Mesenchymal stem cell (in vitro differentiated cells and primary cell): ENCODE measurements around the gene SEMA4G.
A peak's percentile ranks its signal among the peaks of the same experiment; 100 is the strongest.

Source experiments
- DNase-seq: peaks from one replicate; pipeline ENCODE4 v3.0.0-alpha.2; 2013
- H2AFZ ChIP-seq: one replicate; pipeline ENCODE4 v1.6.1; 2013; ENCODE audit warnings: low read depth, mild to moderate bottlenecking, control low read depth, inconsistent platforms, low read length, moderate library complexity
- H2AK5ac ChIP-seq: 2 replicates; pipeline ENCODE4 v1.6.1; 2013; ENCODE audit warnings: low read length, moderate library complexity, mild to moderate bottlenecking, inconsistent platforms; ENCODE audit not compliant: severe bottlenecking
- H2BK120ac ChIP-seq: one replicate; pipeline ENCODE4 v1.6.1; 2013; ENCODE audit warnings: low read depth, mild to moderate bottlenecking, inconsistent platforms, low read length, moderate library complexity
- H2BK12ac ChIP-seq, 2 experiments: one replicate each; pipeline ENCODE4 v1.6.1; 2013; ENCODE audit warnings: inconsistent platforms in 2 of 2, low read length in 2 of 2, mild to moderate bottlenecking in 2 of 2, moderate library complexity in 2 of 2, control low read depth in 1 of 2
- H2BK15ac ChIP-seq: one replicate; pipeline ENCODE4 v1.6.1; 2013; ENCODE audit warnings: mild to moderate bottlenecking, low read depth, inconsistent platforms; ENCODE audit not compliant: poor library complexity, severe bottlenecking
- H2BK5ac ChIP-seq: 2 replicates; pipeline ENCODE4 v1.6.1; 2013; ENCODE audit warnings: low read depth, mild to moderate bottlenecking, low read length, control low read depth, inconsistent platforms; ENCODE audit not compliant: poor library complexity, severe bottlenecking
- H3K14ac ChIP-seq, 2 experiments: one replicate each; pipeline ENCODE4 v1.6.1; 2013; ENCODE audit warnings: inconsistent platforms in 2 of 2, low read length in 2 of 2, control low read depth in 1 of 2, mild to moderate bottlenecking in 1 of 2, moderate library complexity in 1 of 2
- H3K18ac ChIP-seq, 2 experiments: one replicate each; pipeline ENCODE4 v1.6.1; 2013; ENCODE audit warnings: inconsistent platforms in 2 of 2, low read length in 2 of 2, control low read depth in 1 of 2, low read depth in 1 of 2, mild to moderate bottlenecking in 1 of 2
- H3K23ac ChIP-seq, 2 experiments: one replicate each; pipeline ENCODE4 v1.6.1; 2013; ENCODE audit warnings: inconsistent platforms in 2 of 2, low read length in 2 of 2, mild to moderate bottlenecking in 2 of 2, moderate library complexity in 2 of 2, control low read depth in 1 of 2
- H3K27ac ChIP-seq: 2 replicates; pipeline ENCODE4 v1.5.1; 2013; ENCODE audit warnings: mild to moderate bottlenecking, moderate library complexity, low read length, control low read depth, inconsistent platforms; ENCODE audit not compliant: poor library complexity, severe bottlenecking
- H3K27me3 ChIP-seq, 2 experiments: 2 replicates each; pipeline versions ENCODE4 v1.6.1 to v1.7.0; 2013; ENCODE audit warnings: low read length in 2 of 2, mild to moderate bottlenecking in 2 of 2, moderate library complexity in 2 of 2, control low read depth in 1 of 2, inconsistent platforms in 1 of 2; ENCODE audit not compliant: control insufficient read depth in 1 of 2, insufficient read depth in 1 of 2
- H3K36me3 ChIP-seq, 2 experiments: 2 replicates each; pipeline versions ENCODE4 v1.6.1 to v1.7.0; 2013; ENCODE audit warnings: low read length in 2 of 2, control low read depth in 1 of 2, inconsistent platforms in 1 of 2, low read depth in 1 of 2, mild to moderate bottlenecking in 1 of 2; ENCODE audit not compliant: insufficient read depth in 2 of 2, control insufficient read depth in 1 of 2
- H3K4ac ChIP-seq, 2 experiments: one replicate each; pipeline ENCODE4 v1.6.1; 2013; ENCODE audit warnings: inconsistent platforms in 2 of 2, low read length in 2 of 2, mild to moderate bottlenecking in 2 of 2, moderate library complexity in 2 of 2, control low read depth in 1 of 2, low read depth in 1 of 2
- H3K4me1 ChIP-seq: 2 replicates; pipeline ENCODE4 v1.6.1; 2013; ENCODE audit warnings: low read depth, low read length, control low read depth; ENCODE audit not compliant: control insufficient read depth, insufficient read depth
- H3K4me2 ChIP-seq: 2 replicates; pipeline ENCODE4 v1.6.1; 2013; ENCODE audit warnings: low read length, mild to moderate bottlenecking, inconsistent platforms; ENCODE audit not compliant: poor library complexity, severe bottlenecking
- H3K4me3 ChIP-seq, 2 experiments: 2 replicates each; pipeline versions ENCODE4 v1.5.1 to v1.7.0; 2013; ENCODE audit warnings: low read length in 2 of 2, mild to moderate bottlenecking in 2 of 2, control low read depth in 1 of 2, low read depth in 1 of 2; ENCODE audit not compliant: insufficient read depth in 1 of 2
- H3K79me1 ChIP-seq: replicated peaks from 2 replicates; pipeline ENCODE4 v1.6.1; 2013; ENCODE audit warnings: mild to moderate bottlenecking, control low read depth, low read length, inconsistent platforms; ENCODE audit not compliant: poor library complexity, severe bottlenecking
- H3K9ac ChIP-seq: 2 replicates; pipeline ENCODE4 v1.7.0; 2013; ENCODE audit warnings: mild to moderate bottlenecking, low read length, moderate library complexity
- H3K9me3 ChIP-seq: 2 replicates; pipeline ENCODE4 v1.7.0; 2013; ENCODE audit warnings: mild to moderate bottlenecking, low read length; ENCODE audit not compliant: control insufficient read depth
- H4K8ac ChIP-seq: one replicate; pipeline ENCODE4 v1.6.1; 2013; ENCODE audit warnings: inconsistent platforms, mild to moderate bottlenecking, low read length, moderate library complexity
- H4K91ac ChIP-seq: one replicate; pipeline ENCODE4 v1.6.1; 2013; ENCODE audit warnings: mild to moderate bottlenecking, low read length, inconsistent platforms
- WGBS: methylation state at CpG from one replicate; pipeline ENCODE4 v1.1.7; 2013; ENCODE audit warnings: mixed read lengths; 5-methylcytosine and 5-hydroxymethylcytosine counted together

The SEMA4G gene

GRCh38 chr10:101014230-101014884 lies 45.1 kb downstream of the SEMA4G start:
- no peaks in the 10 kb centered on the region for H3K9me3 ChIP-seq
- H3K18ac ChIP-seq = peak overlapping the region in 1 of 2 experiments; percentile 32
- H2AFZ ChIP-seq = no peak overlapping the region
- DNase-seq = peak; percentile 76
- H3K23ac ChIP-seq = no peak overlapping the region
- peak overlapping the region; percentile 57 for H4K8ac ChIP-seq
- no peak overlapping the region for H2BK120ac ChIP-seq
- H3K4ac ChIP-seq = peak overlapping the region in 1 of 2 experiments; percentile 10
- peaks cover 33% of the 10 kb centered on the region for H3K4me1 ChIP-seq
- no peaks in the 10 kb centered on the region for H3K36me3 ChIP-seq
- WGBS = 26% methylated on average over 11 of the region's 11 CpGs
- peak overlapping the region; percentile 54 for H2BK15ac ChIP-seq
- peak overlapping the region in 1 of 2 experiments; percentile 24 for H2BK12ac ChIP-seq
- H4K91ac ChIP-seq = no peak overlapping the region
- H2AK5ac ChIP-seq = no peak overlapping the region
- H3K4me3 ChIP-seq = no peak overlapping the region
- H3K27ac ChIP-seq = no peak overlapping the region
- H3K79me1 ChIP-seq = no peaks in the 10 kb centered on the region
- no peak overlapping the region for H2BK5ac ChIP-seq
- peak overlapping the region; percentile 65 for H3K9ac ChIP-seq
- no peaks in the 10 kb centered on the region for H3K27me3 ChIP-seq
- H3K4me2 ChIP-seq = no peak overlapping the region
- H3K14ac ChIP-seq = no peak overlapping the region

- H3K14ac ChIP-seq = no peak overlapping the region
- peak overlapping the region; percentile 65 for H3K9ac ChIP-seq
- no peak overlapping the region for H2BK15ac ChIP-seq
- no peak overlapping the region for H3K4me3 ChIP-seq
- no peak overlapping the region for H2AK5ac ChIP-seq
- peak overlapping the region in 1 of 2 experiments; percentile 9 for H3K4ac ChIP-seq
- H4K91ac ChIP-seq = no peak overlapping the region
- H3K23ac ChIP-seq = no peak overlapping the region
- DNase-seq = peak; percentile 96
- H2BK120ac ChIP-seq = no peak overlapping the region
- no peaks in the 10 kb centered on the region for H3K36me3 ChIP-seq
- no peak overlapping the region for H2AFZ ChIP-seq
- H3K27ac ChIP-seq = no peak overlapping the region
- H3K4me2 ChIP-seq = no peak overlapping the region
- H3K27me3 ChIP-seq = no peaks in the 10 kb centered on the region
- peak overlapping the region in 1 of 2 experiments; percentile 65 for H2BK12ac ChIP-seq
- H3K18ac ChIP-seq = peak overlapping the region in 1 of 2 experiments; percentile 25
- peaks cover 33% of the 10 kb centered on the region for H3K4me1 ChIP-seq
- H3K79me1 ChIP-seq = no peaks in the 10 kb centered on the region
- WGBS = 25% methylated on average over 3 of the region's 7 CpGs
- H3K9me3 ChIP-seq = no peaks in the 10 kb centered on the region
- no peak overlapping the region for H4K8ac ChIP-seq
- no peak overlapping the region for H2BK5ac ChIP-seq
Measured at GRCh38 chr10:101014966-101015581, 45.8 kb downstream of the SEMA4G start.

DNA sequence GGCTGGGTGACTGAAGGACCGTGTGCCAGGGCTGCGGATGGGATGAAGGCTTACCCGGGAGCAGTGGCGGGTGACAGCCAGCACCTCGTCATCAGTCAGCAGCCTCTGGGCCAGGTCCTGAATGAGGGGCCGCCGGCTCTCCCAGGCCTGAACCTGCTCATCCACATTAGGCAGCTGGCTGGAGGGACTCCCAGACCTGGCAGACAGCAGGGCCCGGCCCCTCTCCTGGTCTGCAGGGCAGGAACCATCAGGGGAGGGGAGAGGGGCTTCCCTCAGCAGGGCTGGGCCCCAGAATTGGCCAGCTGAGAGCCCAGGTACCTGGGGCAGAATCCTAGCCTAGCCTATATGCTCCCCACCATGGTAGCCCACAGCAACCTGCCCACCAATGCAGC lies 46.3 kb downstream of the SEMA4G start:
- H4K8ac ChIP-seq = no peak overlapping the region
- H4K91ac ChIP-seq = peak overlapping the region; percentile 28
- H3K23ac ChIP-seq = no peak overlapping the region
- H2AFZ ChIP-seq = no peak overlapping the region
- H3K4ac ChIP-seq = peak overlapping the region; percentile 9 to 13
- no peak overlapping the region for H3K14ac ChIP-seq
- H2AK5ac ChIP-seq = no peak overlapping the region
- H3K4me1 ChIP-seq = peaks cover 33% of the 10 kb centered on the region
- DNase-seq = no peak
- H3K27ac ChIP-seq = no peak overlapping the region
- no peaks in the 10 kb centered on the region for H3K27me3 ChIP-seq
- no peak overlapping the region for H2BK120ac ChIP-seq
- peak overlapping the region in 1 of 2 experiments; percentile 65 for H2BK12ac ChIP-seq
- H3K4me3 ChIP-seq = no peak overlapping the region
- H3K79me1 ChIP-seq = no peaks in the 10 kb centered on the region
- H2BK5ac ChIP-seq = no peak overlapping the region
- H3K4me2 ChIP-seq = no peak overlapping the region
- H3K9ac ChIP-seq = peak overlapping the region; percentile 65
- no peaks in the 10 kb centered on the region for H3K36me3 ChIP-seq
- H2BK15ac ChIP-seq = peak overlapping the region; percentile 65
- peak overlapping the region; percentile 25 to 67 for H3K18ac ChIP-seq
- no peaks in the 10 kb centered on the region for H3K9me3 ChIP-seq
- WGBS = 88% methylated on average over 8 of the region's 8 CpGs

DNA sequence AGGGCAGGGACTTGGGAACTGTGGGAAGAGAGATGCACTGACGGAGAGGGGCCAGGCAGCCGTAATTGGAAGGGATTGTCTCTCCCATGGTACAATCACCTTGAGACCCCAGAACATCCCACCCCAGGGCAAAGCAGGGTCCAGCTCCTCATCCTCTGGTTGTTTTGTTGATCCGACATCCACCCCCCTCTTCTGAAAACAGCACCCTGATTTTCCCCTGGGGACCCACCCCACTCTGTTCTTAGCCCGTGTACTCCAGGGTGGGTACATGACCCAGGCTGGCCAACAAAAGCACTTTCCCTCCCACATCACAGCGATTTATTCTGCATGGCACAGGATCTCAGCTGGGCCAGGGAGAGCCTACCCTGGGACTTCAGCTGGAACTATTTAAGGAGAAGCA lies 47.5 kb downstream of the SEMA4G start:
- no peak overlapping the region for H2BK120ac ChIP-seq

More for the DNA sequence above, 47.5 kb downstream of the SEMA4G start:
- DNase-seq = no peak
- Histone ChIP-seq H3K4me2 (no peak overlapping the region), H4K8ac (no peak overlapping the region), H3K4me3 (no peak overlapping the region), H3K9me3 (no peaks in the 10 kb centered on the region), H3K79me1 (no peaks in the 10 kb centered on the region), H2BK5ac (no peak overlapping the region), H3K27ac (no peak overlapping the region), H2AFZ (no peak overlapping the region), H3K4ac (no peak overlapping the region), H3K36me3 (no peaks in the 10 kb centered on the region), H4K91ac (no peak overlapping the region), H3K4me1 (peaks cover 33% of the 10 kb centered on the region), H2BK12ac (no peak overlapping the region), H3K18ac (no peak overlapping the region), H3K27me3 (no peaks in the 10 kb centered on the region), H3K23ac (no peak overlapping the region), H3K14ac (no peak overlapping the region), H3K9ac (no peak overlapping the region), H2AK5ac (no peak overlapping the region), H2BK15ac (no peak overlapping the region)
- 88% methylated on average over 5 of the region's 5 CpGs for WGBS
